Calu3 (cell line): ENCODE results near the gene ACO2. TPM values are rescaled to one million over a fixed set of nuclear protein-coding genes. Genes with fewer than 3 reads are reported as not detected.

Experiments
- BruUV-seq: library from RNA; stranded (reverse); fragments of 400-500 nt; replicated peaks from 2 replicates; lab custom pipeline; 2021; lab: Mats Ljungman, UMichigan
- CTCF ChIA-PET: fragments of 300-600 bp; sonication (Branson Sonifier 250); formaldehyde crosslinking; loops from one replicate; lab custom pipeline; 2022; ENCODE audit warnings: antibody characterized with exemption; lab: Charles Lee
- DNase-seq: peaks from one replicate; pipeline ENCODE4 v3.0.0; 2022
- H3K27ac Mint-ChIP-seq: one replicate; pipeline ENCODE4 v1.8.0; 2022; ENCODE audit warnings: mixed read lengths; ENCODE audit not compliant: unreplicated experiment
- H3K27me3 Mint-ChIP-seq: one replicate; pipeline ENCODE4 v1.8.0; 2022; ENCODE audit warnings: mixed read lengths; ENCODE audit not compliant: unreplicated experiment
- H3K36me3 Mint-ChIP-seq: one replicate; pipeline ENCODE4 v1.8.0; 2022; ENCODE audit warnings: mild to moderate bottlenecking, moderate library complexity, mixed read lengths; ENCODE audit not compliant: insufficient read depth, unreplicated experiment
- H3K4me1 Mint-ChIP-seq: one replicate; pipeline ENCODE4 v1.8.0; 2022; ENCODE audit warnings: mild to moderate bottlenecking, low read depth, mixed read lengths; ENCODE audit not compliant: unreplicated experiment
- H3K4me3 Mint-ChIP-seq: one replicate; pipeline ENCODE4 v1.8.0; 2022; ENCODE audit warnings: mild to moderate bottlenecking, low read depth, moderate library complexity, mixed read lengths; ENCODE audit not compliant: unreplicated experiment
- H3K9me3 Mint-ChIP-seq: one replicate; pipeline ENCODE4 v1.8.0; 2022; ENCODE audit warnings: low read depth, mixed read lengths; ENCODE audit not compliant: unreplicated experiment
- intact Hi-C: fragments of 100-400 bp; cut with micrococcal nuclease; formaldehyde crosslinking; loops from one replicate; pipeline ENCODE4 v1.10.0; 2022; ENCODE audit not compliant: unreplicated experiment
- total RNA-seq: library from RNA; stranded (reverse); gene quantifications from 2 replicates; pipeline ENCODE4 v1.2.3, GENCODE V29; 2022
- TF ChIP-seq, protein P1 (sequence below): fragments of 200-600 bp; IDR thresholded peaks from one replicate; pipeline ENCODE4 v1.8.0; 2022; ENCODE audit warnings: antibody characterized with exemption; ENCODE audit not compliant: unreplicated experiment

The ACO2 gene
- total RNA-seq, 1 experiment from 2014 or later, result 94.0 TPM

DNA sequence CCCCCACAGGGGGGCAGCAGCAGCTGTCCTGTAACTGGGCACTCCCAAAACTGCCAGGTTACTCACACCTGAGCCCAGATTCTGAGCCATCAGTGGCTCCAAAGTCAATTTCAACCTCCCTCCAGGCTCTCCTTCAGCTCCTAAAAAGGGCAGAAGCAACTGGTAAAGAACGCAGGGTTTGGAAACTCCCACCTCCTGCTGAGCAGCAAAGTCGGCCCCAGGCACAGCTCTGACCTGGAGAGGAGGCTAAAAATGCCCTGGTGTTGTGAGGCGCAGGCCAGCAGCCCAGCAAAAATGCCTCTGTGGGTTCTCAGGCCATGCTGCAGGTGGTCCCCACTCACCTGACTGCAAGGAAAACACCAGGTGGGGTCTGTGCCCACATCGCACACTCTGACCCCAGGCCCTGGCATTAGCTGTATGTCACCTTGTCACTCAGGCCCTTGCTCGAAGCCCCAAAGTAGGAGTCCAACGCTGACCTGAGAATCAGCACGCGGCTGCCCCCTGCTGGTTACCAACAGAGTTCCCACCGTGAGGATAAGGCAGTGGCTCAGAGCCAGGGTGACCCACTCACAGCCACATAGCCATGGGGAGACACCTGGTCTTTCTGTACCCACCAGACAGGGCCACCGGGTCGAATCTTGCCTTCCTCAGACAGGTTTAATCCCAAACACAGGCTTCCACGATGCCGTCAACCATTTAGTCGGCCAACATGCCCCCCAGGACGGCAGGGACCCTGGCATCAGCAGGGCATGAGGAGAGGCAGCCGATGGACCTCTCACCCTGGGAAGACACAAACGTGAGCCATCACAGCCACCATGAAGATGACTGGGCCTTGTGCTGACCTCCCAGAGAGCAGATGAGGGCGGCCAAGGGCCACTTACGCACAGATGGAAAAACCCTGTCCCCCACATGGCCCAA, 64.2 kb downstream of the ACO2 start:
- TF ChIP-seq, protein P1, sequence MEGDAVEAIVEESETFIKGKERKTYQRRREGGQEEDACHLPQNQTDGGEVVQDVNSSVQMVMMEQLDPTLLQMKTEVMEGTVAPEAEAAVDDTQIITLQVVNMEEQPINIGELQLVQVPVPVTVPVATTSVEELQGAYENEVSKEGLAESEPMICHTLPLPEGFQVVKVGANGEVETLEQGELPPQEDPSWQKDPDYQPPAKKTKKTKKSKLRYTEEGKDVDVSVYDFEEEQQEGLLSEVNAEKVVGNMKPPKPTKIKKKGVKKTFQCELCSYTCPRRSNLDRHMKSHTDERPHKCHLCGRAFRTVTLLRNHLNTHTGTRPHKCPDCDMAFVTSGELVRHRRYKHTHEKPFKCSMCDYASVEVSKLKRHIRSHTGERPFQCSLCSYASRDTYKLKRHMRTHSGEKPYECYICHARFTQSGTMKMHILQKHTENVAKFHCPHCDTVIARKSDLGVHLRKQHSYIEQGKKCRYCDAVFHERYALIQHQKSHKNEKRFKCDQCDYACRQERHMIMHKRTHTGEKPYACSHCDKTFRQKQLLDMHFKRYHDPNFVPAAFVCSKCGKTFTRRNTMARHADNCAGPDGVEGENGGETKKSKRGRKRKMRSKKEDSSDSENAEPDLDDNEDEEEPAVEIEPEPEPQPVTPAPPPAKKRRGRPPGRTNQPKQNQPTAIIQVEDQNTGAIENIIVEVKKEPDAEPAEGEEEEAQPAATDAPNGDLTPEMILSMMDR, result peak; percentile 78
- Mint-ChIP-seq H3K36me3 (peaks cover 64% of the 10 kb centered on the region), H3K27me3 (no peaks in the 10 kb centered on the region), H3K4me1 (no peaks in the 10 kb centered on the region), H3K4me3 (no peak overlapping the region), H3K27ac (no peak overlapping the region), H3K9me3 (no peaks in the 10 kb centered on the region)
- peak; percentile 79 for DNase-seq
- intact Hi-C loops, result no loop called here
- no TSS peak for BruUV-seq
- CTCF ChIA-PET, result interaction anchor here (0.5 to 1.4 kb wide), 3 partner anchors 11 to 849 kb away, joined by 3 to 11 read pairs (median 3); no protein-coding TSS in a partner anchor

DNA sequence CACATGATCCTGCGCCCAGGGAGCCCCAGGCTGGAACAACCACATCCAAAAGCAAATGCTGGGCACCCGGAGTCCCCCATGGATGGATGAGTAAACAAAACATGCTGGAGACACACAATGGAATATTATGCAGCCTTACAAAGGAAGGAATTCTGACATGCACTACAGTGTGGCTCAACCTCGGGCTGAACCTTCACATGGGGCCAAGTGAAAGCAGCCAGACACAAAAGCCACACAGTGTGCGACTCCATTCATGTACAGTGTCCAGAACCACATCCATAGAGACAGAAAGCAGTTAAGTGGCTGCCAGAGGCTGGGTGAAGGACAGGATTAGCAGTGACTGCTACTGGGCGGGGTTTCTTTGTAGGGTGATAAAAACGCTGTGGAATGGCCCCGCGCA, 65.3 kb downstream of the ACO2 start:
- DNase-seq, result no peak
- TF ChIP-seq, protein P1, result no peak
- Mint-ChIP-seq H3K27ac (no peak overlapping the region), H3K36me3 (peaks cover 65% of the 10 kb centered on the region), H3K4me3 (no peak overlapping the region), H3K4me1 (no peaks in the 10 kb centered on the region), H3K9me3 (no peaks in the 10 kb centered on the region), H3K27me3 (no peaks in the 10 kb centered on the region)
- BruUV-seq, result no TSS peak
- CTCF ChIA-PET, result interaction anchor here (0.6 kb wide), 1 partner anchor 131 kb away, joined by 7 read pairs; no protein-coding TSS in a partner anchor
- intact Hi-C loops, result no loop called here

- Mint-ChIP-seq H3K27ac (peak overlapping the region; percentile 3), H3K4me3 (no peak overlapping the region), H3K27me3 (no peaks in the 10 kb centered on the region), H3K36me3 (peaks cover 60% of the 10 kb centered on the region), H3K9me3 (no peaks in the 10 kb centered on the region), H3K4me1 (no peaks in the 10 kb centered on the region)
- intact Hi-C loops, result no loop called here
- CTCF ChIA-PET, result interaction anchor here (1.0 kb wide), 1 partner anchor 132 kb away, joined by 3 read pairs; no protein-coding TSS in a partner anchor
- DNase-seq, result no peak
- no TSS peak for BruUV-seq
- TF ChIP-seq, protein P1, result no peak
Observed at GRCh38 chr22:41535244-41535643, 66.3 kb downstream of the ACO2 start.

DNA sequence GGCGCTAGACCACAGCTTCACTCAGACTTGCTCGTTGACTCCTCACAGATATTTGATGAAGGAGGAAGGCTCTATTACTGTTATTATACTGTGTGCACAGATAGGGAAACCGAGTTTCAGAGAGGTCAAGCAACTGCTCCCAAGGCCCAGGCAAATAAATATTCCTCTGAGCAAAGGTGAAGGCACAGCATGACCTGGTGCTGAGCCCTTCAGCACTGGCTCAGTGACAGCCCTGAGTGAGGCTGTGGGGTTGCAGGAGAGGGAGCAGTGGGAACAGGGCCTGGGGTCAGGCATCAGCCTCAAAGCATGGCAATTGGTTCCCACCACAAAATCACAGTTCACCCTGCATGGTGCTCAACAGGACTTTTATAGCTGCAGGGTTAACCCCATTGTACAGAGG, 68.3 kb downstream of the ACO2 start:
- H3K4me1 Mint-ChIP-seq, result peaks cover 14% of the 10 kb centered on the region
- no peak overlapping the region for H3K27ac Mint-ChIP-seq
- H3K27me3 Mint-ChIP-seq, result no peaks in the 10 kb centered on the region
- no peaks in the 10 kb centered on the region for H3K9me3 Mint-ChIP-seq
- TF ChIP-seq, protein P1, result no peak
- CTCF ChIA-PET, result interaction anchor here (0.7 kb wide), 1 partner anchor 52 kb away, joined by 5 read pairs; the partner anchor contains the start of gene PMM1
- intact Hi-C loops, result no loop called here
- no peak overlapping the region for H3K4me3 Mint-ChIP-seq
- H3K36me3 Mint-ChIP-seq, result peaks cover 57% of the 10 kb centered on the region
- no peak for DNase-seq
- BruUV-seq, result no TSS peak
